HG03108 (cell line): ENCODE results near the gene RASA3.

Source experiments
- ATAC-seq: cut with Tn5 transposase; IDR thresholded peaks from one replicate; pipeline ENCODE4 v1.9.1; 2021; ENCODE audit warnings: moderate library complexity; ENCODE audit not compliant: unreplicated experiment

The RASA3 gene

DNA sequence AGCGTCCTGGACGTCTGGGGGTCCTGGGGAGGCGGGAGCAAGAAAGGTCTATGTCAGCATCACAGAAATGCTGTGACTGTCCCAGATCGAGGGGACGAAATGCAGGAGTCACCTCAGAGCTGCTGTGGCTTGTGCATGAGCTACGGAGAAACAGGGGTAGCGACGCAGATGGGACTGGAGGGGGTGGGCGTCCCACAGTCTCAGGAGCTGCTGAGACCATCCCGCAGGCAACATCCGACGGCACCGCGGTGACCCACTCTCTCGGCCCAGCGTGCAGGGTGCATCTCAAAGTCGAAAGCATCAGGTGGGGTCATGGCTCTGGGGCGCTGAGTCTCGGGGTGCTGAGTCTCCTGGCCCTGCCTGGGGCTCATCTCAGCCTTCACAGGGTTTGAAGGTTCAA is 121.2 kb downstream of the RASA3 start:
- ATAC-seq, result no peak

DNA sequence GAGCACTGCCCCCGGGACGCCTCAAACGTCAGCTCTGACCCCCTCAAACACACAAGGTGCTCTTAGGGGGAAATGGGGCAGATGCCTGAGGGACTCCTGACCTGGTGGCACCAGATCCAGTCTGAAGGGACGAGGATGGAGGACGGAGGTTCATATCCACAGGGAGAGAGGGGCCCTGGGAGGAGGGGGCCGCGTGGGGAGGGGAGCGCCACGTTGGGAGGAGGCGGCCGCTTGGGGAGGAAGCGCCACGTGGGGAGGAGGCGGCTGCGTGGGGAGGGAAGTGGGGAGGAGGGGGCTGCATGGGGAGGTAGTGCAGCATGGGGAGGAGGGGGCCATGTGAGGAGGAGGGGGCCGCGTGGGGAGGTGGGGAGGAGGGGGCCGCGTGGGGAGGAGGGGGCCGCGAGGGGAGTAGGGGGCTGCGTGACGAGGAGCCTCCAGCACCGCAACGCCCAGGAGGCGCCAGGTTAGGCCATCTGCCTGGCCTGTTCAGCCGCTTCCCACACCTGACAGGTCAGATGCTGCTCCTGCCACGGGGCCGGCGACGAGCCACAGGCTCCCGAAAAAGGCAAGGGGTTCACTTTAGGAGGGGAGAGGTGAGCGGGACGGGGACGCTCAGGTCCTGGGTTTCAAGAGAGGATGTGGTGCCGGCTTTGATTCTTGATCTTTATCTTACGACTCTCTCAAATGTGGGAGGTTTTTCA is 121.9 kb downstream of the RASA3 start:
- no peak for ATAC-seq

- no peak for ATAC-seq
Observed at GRCh38 chr13:114009590-114010400, 122.6 kb downstream of the RASA3 start.

GRCh38 chr13:114008964-114009589 is 123.3 kb downstream of the RASA3 start:
- ATAC-seq, result no peak

GRCh38 chr13:114007566-114007965 is 124.9 kb downstream of the RASA3 start:
- ATAC-seq, result no peak

DNA sequence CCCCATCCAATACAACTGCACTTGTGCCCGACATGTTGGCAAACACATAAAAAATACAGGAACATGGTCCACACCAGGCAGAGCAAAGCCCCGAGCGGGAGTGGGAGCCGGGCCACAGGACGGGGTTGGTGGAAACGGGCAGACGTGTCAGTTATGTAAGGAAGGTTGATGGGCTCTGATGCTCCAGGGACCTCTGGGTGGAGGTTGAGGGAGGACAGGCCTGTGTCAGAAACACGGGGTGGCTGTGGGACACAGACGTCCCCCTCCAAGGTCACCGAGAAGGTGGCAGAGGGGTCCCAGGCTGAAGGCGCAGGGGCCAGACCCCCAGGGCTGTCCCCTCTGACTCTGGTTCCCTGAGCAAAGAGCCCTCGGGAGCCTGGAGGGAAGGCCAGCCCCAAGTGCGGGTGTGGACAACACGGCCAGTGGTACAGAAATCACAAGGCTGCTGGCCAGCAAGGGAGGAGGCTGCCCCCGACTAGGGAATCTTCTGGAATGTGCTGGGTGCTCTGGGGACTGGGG is 127.2 kb downstream of the RASA3 start:
- no peak for ATAC-seq

- no peak for ATAC-seq
Observed at GRCh38 chr13:114004420-114005205, 127.8 kb downstream of the RASA3 start.

DNA sequence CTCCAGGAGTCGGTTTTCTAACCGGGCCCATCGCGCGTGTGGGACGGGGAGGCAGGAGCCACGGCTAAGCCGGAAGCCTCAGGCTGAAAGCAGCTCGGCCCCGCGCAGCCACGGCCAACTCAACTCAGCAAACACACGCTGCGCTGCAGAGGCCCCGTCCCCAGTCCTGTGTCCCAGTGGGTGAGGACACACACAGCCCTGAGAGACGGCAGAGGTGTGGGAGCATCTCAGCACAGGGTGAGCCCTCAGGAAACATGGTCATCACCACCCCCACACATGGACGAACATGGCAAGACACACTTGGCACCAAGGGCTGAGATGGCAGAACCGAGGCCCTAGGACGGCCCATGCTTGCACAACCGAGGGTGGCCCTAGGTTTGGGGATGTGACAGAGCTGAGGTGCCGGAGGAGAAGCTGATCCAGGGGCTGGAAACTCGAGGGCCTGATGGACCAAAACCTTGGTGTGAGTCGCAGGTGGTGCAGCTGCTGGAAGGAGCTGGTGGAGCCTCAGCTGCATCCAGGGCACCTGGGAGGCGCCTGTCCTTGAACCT is 129.6 kb downstream of the RASA3 start:
- ATAC-seq, result no peak

GRCh38 chr13:114002009-114002544 is 130.3 kb downstream of the RASA3 start:
- ATAC-seq, result no peak

GRCh38 chr13:114001331-114002008 is 131.0 kb downstream of the RASA3 start:
- no peak for ATAC-seq

GRCh38 chr13:114000151-114001040 is 132.0 kb downstream of the RASA3 start:
- ATAC-seq, result no peak

- ATAC-seq, result no peak
Observed at GRCh38 chr13:113999618-113999910, 132.9 kb downstream of the RASA3 start.

DNA sequence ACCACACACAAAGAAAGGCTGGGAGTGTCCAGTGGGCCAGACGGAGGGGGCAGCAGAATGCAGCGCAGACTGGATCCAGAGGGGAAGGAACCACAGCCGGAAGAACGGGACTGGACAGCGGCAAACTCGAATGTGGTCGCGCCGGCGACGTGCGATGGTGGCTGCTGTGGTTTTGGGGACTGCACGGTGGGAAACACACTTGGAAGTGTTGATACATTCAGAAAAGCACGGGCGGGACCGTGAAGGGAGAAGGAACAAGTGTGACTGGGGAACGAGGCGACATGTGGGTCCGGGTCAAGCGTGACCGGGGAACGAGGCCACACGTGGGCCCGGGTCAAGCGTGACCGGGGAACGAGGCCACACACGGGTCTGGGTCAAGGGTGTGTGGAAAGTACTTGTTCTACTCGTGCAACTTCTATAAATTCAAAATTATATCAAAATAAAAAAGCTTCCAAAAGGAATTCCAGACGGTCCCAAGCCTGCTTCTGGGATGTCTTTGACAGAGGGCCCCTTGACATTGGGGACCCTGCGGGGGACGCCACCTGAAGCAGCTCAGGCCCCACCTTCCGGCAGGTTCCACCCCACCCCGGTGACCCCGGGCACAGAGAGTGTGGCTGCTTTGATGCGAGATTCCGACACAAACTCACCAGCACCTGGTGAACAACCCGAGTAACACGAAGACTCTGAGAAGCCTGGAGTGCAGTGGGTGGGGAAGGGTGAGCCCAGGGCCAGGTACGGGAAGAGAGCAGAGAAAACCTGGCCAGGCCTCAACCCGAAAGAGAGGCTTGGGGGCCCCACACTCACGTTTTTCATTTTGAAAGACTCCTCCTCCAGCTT is 133.4 kb downstream of the RASA3 start:
- ATAC-seq, result no peak

DNA sequence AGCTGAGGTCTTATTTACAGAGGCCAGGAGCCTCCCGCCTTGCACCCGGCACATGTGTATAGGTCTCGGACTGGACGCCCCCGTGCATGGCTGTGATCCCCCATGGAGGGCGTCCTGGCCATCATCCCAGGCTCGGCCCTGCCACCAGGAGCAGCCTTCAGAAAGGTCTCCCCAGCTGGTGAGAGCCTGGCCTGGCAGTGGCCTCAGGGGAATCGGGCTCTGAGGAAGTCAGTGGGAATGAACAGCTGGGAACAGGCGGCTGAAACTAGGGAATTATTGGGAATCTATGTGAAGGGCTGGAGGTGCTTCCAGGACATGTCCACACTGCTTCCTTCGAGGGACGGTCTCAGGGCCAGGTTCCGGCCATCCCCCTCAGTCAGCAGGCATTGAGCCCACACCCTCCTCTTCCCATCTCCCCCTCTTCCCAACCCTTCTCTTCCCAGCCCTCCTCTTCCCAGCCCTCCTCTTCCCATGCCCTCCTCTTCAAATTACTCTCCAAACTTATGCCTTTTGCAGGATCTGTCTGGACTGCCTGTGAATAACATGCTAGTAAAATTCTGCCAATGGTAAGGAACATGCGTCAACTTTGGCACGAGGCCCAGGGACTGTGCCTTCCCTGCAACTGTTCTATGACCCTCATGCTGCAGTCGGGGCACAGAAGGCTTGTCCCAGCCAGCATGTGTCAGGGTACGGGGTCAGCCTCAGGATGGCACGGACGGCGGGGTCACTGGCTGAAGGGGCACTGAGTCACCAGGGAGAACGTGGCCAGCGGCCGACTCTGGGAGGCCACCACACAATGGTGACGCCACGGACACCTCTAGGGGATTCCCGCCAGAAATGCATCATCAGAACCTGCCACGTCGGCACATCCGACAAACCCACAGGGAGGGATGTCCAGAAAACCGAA is 134.3 kb downstream of the RASA3 start:
- no peak for ATAC-seq

GRCh38 chr13:113996912-113997745 is 135.3 kb downstream of the RASA3 start:
- no peak for ATAC-seq
